ENCODE measurements around the gene DENR.

The DENR gene

DNA sequence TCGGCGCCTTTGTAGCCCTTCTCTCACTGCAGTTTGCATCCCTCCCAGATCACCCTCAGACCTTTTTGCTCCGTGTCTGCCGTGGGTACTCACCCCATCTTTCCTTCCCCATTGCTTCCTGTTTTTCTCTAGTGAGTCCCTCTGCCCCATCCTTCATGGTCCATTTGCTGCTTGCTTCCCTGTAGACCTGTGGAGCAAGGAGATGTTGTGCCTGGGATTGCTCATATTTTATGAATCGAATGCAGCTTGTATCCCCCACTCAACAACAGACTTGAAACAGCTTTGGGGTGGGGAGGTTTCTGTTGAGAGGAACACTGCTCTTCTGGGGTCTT, 661 bp downstream of the DENR start:
- peak overlapping the region; percentile 83 for H3K4me3 ChIP-seq (ENCODE audit: low read depth, low read length)
- TF ChIP-seq, protein P1, sequence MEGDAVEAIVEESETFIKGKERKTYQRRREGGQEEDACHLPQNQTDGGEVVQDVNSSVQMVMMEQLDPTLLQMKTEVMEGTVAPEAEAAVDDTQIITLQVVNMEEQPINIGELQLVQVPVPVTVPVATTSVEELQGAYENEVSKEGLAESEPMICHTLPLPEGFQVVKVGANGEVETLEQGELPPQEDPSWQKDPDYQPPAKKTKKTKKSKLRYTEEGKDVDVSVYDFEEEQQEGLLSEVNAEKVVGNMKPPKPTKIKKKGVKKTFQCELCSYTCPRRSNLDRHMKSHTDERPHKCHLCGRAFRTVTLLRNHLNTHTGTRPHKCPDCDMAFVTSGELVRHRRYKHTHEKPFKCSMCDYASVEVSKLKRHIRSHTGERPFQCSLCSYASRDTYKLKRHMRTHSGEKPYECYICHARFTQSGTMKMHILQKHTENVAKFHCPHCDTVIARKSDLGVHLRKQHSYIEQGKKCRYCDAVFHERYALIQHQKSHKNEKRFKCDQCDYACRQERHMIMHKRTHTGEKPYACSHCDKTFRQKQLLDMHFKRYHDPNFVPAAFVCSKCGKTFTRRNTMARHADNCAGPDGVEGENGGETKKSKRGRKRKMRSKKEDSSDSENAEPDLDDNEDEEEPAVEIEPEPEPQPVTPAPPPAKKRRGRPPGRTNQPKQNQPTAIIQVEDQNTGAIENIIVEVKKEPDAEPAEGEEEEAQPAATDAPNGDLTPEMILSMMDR (IDR thresholded peaks at IDR 0.05; ENCODE audit: low read depth, low read length) = no peak

DNA sequence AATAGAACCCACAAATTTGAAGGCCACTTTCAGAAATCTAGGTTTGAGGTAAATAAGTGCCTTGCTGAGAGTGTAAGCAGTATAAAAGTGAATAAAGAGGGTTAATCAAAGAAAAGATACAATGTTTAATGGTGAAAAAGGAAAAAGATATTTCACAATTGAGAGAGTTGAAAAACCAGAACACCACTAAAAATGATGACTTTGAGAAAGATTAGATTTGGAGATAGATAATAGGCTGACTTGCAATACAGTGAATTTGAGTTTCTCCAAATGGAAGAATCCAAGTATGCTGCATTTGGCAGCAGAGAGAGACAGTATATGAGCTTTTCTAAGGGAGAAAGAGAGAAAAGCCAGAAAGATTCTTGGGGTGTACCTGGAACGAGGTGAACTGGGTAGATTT, 2.2 kb downstream of the DENR start:
- TF ChIP-seq, protein P1 (IDR thresholded peaks at IDR 0.05; ENCODE audit: low read depth, low read length) = no peak
- no peak overlapping the region for H3K4me3 ChIP-seq (ENCODE audit: low read depth, low read length)

DNA sequence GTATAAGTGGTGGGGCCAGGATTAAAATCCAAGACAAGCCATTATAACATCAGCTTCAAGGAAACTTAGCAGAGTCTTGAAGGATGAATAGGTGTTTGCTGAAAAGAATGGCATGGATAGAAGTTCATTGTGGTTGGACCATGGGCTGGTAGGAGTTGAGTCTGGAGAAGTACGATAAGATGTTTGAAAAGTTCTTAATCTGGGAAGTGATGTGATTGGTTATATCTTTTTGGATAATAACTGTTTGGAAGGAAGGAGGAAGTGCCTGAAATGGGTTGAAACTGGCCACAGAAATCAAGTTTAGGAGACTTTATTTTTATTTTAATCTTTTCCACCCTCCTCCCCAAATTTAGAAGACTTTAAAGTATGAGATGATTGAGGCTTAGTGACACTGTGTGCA, 4.9 kb downstream of the DENR start:
- TF ChIP-seq, protein P1 (IDR thresholded peaks at IDR 0.05; ENCODE audit: low read depth, low read length) = no peak
- H3K4me3 ChIP-seq (ENCODE audit: low read depth, low read length) = no peak overlapping the region

DNA sequence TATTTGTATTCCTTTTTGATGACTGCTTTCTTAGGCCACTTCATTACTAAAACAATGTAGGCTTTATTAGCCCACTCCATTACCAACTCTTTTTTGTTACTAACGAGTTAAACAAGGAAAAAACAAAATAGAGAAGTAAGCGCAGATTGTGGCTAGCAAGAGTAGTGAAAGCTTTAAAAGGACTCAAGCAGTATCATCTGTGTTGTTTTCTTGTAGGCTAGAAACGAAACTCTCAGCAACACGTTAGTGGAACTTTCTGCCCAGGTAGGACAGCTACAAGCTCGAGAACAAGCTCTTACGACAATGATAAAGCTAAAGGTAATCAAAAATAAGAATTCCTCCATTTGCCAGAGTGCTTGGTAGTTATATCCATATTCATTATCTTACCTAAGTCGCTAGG, 32.9 kb downstream of the DENR start:
- TF ChIP-seq, protein P1 (IDR thresholded peaks at IDR 0.05; ENCODE audit: low read depth, low read length) = no peak

DNA sequence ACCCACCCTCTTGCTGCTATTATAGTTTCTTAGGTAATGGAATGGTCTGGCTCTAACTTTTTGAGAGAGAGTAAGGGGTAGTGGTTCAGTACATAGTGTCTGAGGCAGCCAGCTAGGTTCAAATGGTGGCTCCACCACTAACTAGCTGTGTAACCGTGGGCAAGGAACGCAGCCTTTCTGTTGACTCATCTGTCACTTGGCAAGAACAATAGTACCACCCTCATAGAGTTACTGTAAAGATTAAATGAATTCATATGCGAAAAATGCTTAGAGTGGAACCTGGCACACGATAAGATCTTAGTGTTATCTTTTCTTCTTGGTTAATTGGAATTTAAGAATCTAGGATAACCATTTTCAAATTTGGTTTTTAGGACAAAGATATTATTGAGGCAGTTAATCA, 35.8 kb downstream of the DENR start:
- no peak overlapping the region for H3K4me3 ChIP-seq (ENCODE audit: low read depth, low read length)
- TF ChIP-seq, protein P1 (IDR thresholded peaks at IDR 0.05; ENCODE audit: low read depth, low read length) = no peak

More for the DNA sequence above, 32.9 kb downstream of the DENR start:
- H3K4me3 ChIP-seq (ENCODE audit: low read depth, low read length) = no peak overlapping the region

DNA sequence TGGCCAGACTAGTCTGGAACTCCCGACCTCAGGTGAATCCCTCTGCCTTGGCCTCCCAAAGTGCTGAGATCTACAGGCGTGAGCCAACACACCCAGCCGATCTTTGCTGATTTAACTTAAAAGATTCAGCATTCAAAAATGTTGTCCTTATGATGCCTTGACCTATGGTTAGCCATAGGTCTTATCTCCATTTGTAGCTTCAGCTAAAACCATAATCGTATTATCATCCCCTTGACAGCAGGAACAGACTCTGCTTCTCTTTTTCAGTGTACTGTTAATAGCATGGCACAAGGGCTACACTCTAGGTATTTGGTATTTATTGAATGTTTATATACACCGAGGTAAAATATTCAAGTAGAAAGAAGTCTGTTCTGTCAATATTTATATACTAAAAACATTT, 37.0 kb downstream of the DENR start:
- H3K4me3 ChIP-seq (ENCODE audit: low read depth, low read length) = no peak overlapping the region
- TF ChIP-seq, protein P1 (IDR thresholded peaks at IDR 0.05; ENCODE audit: low read depth, low read length) = no peak

DNA sequence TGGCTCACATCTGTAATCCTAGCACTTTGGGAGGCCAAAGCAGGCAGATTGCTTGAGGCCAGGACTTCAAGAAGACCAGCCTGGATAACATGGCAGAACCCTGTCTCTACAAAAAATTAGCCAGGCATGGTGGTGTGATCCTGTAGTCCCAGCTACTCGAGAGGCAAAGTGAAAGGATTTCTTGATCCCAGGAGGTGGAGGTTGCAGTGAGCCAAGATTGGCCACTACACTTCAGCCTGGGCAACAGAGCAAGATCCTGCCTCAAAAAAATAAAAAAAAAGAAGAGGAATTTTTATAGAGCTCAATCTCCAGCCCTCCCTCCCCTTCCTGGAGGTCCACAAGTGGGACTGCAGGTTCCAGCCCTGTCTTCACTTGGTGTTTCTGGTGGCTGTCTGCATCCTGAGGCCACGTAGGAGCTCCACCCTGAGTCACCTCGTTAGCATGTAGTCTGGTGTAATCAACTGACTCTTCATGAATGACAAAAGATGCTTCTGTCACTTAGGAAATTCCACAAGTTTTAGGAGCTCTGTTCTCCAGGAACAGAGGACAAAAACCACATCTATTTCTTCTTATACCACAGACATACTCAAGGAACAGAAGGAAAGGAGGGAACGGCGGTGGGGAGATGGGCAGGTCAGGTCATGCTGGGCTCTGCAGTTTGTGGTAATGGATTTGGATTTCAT, 37.9 kb downstream of the DENR start:
- TF ChIP-seq, protein P1 (IDR thresholded peaks at IDR 0.05; ENCODE audit: low read depth, low read length) = no peak
- H3K4me3 ChIP-seq (ENCODE audit: low read depth, low read length) = no peak overlapping the region

Measured in WI38 (cell line).